Stimulated activated CD4-positive, alpha-beta T cell treated with anti-CD3 and anti-CD28 coated beads, TNF-alpha, amount 100 ng/mL, for 48 hours (primary cell): ENCODE data around the gene HBEGF.
A peak's percentile ranks its signal among the peaks of the same experiment; 100 is the strongest.
"Not testable (repeated sequence)": the region's sequence is repeated elsewhere in the genome, so short reads cannot be mapped to it uniquely, and the experiment has no call there.

Source experiments
- DNase-seq, 3 donors: peaks; one replicate each; pipeline ENCODE4 v3.0.0-alpha.2; 2020; ENCODE audit warnings: low read depth in 3 of 3

The HBEGF gene

DNA sequence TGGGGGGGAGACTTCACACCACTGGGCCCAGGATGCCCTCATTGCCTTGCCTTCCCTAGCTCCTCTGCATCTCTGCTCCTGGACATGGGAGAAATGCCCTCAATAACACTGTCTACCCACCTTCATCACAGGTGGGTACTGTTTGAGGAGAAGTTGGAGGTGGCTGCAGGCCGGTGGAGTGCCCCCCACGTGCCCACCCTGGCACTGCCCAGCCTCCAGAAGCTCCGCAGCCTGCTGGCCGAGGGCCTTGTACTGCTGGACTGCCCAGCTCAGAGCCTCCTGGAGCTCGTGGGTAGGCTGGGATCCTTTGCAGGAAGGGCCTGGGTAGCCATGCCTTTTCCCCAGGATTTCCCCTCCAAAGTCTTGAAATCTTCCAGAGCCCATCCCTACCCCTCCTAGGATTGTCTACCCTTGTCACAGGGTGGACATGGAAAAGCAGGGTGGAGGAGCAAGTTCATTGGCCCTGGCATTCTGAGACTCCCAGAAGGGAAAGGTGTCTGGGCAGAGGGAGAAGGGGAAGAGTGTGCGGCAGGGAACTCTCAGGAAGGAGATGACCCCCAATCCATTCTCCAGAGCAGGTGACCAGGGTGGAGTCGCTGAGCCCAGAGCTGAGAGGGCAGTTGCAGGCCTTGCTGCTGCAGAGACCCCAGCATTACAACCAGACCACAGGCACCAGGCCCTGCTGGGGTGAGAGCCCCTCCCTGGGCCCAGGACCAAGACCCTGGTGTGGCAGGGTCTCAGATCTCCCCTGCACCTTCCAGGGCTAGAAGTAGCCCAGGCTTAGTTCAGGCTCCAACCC is 14.5 kb upstream of the HBEGF start:
- DNase-seq: no peak

DNA sequence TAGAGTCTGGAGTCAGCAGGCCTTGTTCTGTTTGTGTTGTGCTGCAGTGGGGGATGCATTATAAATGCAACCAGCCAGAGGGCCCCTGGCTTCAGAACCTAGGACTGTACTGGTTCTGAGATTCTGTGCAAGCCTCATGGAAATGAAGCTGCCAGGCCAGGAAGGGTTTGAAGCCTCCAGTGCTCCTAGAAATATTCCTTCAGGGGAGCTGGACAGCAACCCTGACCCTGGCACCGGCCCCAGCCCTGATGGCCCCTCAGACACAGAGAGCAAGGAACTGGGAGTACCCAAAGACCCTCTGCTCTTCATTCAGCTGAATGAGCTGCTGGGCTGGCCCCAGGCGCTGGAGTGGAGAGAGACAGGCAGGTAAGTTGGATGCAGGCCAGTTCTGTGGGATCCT is 13.7 kb upstream of the HBEGF start, which contains the start of gene SLC4A9:
Gene SLC4A9, plus strand, starts transcription at position 94 of the 400 bp plus-strand sequence. Its CDS starts 43 bp downstream, at position 137.
- DNase-seq: no peak

DNA sequence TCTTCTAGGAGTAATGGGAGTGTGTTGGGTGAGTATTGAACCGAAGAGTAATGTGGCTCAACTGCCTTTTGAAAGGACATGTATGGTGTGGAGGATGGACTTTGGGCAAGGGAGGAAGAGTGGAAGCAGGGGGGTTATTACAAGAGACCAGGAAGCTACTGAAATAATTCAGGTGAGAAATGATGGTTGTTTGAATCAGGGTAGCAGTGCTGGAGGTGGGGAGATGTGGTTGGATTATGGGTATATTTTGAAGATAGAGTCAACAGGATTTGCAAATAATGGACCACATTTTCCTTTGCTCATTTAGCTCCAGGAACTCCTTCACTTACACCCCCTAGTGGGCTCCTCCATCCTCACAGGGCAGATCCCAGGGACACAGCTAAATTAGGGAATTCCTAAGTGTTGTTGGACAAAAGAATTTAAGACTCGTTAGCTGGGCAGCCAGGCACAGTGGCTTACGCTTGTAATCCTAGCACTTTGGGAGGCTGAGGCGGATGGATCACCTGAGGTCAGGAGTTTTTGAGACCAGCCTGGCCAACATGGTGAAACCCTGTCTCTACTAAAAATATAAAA is 12.4 kb upstream of the HBEGF start:
- DNase-seq: no peak

DNA sequence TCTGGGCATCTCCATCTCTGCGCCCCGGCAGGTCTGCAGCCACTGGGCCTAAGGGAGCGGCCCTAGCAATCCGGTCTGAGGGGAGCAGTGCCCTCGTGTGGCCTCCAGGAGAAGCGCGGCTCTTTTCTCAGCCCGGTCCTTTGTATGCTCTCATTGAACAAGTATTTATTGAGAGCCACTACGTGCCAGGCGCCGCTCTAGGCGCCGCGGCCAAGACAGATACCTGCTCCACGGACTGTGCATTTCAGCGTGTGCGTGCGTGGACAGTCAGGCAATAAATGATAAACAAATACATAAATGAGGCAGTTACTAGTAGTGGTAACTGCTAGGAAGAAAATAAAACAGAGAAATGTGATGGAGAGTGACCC is 11.3 kb upstream of the HBEGF start:
- DNase-seq: peak; percentile 58 to 66 (median 64)

DNA sequence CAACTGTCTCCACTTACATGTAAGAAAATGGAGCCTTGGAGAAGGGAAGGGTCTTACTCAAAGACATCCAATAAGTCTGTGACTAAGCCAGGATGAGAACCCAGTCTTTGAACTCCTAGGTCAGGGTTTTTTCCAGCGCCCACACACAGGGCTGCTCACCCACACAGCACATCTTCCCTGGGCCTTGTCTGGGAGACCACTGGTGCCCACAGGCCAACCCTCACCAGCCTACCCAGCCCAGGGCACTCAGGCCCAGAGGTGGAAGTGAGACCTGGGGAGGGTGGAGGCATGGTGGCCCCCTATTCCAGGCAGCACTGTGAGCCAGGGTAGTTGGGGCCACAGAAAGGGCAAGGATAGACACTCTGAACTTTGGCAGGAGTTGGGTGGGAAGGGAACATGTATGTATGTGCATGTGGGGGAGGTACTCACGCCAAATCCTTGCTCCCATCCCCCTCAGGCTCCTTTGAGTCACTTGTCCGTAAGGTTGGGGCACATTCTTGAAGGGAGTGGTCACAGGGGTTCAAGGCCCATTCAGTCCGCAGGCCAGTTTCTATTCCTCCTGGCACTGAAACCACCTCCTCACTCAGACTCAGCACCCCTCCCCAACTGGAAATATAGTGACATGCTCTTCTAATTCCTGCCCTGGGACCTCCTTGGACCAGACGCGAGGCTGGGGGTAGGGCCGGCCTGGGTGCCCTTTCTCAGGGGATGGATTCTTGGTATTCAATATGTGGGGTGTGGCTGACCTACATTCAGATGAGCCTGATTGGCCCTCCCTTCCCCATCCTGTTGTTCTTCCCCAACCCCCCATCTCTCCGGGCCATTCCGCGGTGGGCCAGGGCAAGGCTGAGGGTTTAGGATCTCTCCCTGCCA is 10.7 kb upstream of the HBEGF start:
- DNase-seq: no peak

DNA sequence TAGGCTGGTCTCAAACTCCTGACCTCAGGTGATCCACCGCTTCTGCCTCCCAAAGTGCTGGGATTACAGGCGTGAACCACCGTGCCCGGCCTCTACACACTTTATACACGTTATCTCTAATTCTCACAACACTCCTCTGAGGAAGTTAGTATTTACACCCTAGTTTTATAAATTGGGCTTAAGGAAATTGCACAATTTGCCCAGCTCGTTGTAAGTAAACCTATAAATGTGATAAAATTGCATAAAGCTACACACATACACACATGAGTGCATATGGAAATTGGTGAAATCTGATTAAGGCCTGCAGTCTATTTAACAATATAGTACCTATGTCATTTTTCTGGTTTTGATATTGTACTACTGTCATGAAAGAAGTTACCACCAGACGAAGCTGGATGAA is 9.1 kb upstream of the HBEGF start:
- DNase-seq: no peak

DNA sequence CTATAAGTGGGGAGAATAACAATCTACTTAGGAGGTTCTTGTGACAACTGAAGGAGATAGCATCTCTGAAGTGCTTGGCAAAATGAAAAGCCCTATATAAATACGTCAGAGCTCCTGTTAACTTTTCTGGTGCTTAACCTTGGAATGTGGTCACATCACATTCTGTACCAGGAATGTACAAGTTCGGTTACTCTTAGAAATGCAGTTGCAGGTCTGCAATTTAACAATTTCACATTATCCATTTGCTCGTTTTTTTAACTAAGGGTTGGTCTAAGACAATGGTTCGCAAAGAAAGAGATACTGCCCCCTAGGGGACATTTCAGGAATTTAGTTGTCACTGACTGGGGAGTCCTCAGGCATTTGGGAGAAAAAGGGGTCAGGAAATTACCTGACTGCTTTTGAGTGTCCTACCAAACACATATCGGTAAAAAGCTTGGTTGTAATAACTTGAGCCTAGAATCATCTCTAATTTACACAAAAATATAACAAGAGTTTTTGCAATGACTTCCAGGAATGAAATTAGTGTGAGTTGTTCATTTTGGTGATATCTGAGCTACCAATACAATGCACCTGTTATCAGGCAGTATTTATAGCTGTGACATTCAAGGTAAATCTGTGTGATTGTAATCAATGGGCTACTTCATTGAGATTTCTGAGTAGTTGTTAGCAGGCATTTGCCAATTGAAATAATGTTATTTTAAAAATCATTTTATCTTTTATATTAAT is 5.4 kb upstream of the HBEGF start:
- DNase-seq: peak in 2 of 3 donors; percentile 57 to 71

DNA sequence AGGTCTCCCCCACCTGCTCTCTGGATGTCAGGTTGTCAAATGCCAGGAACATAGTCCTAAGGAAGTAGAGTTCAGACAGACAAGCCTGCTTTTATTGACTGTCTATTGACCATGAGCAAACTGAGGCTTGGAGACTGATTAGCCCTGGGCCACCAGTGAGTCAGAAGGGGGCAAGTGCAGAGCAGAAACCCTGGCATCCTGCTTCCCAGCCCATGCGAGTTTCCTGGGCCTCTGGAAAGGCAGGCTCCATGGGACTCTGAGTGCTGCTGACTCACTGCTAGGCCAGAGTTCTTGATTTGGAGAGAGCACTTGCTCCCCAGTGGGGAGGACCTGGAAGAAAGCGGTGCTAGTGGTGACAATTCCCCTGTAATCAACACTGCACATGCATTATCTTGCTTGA is 2.8 kb upstream of the HBEGF start:
- DNase-seq: no peak

DNA sequence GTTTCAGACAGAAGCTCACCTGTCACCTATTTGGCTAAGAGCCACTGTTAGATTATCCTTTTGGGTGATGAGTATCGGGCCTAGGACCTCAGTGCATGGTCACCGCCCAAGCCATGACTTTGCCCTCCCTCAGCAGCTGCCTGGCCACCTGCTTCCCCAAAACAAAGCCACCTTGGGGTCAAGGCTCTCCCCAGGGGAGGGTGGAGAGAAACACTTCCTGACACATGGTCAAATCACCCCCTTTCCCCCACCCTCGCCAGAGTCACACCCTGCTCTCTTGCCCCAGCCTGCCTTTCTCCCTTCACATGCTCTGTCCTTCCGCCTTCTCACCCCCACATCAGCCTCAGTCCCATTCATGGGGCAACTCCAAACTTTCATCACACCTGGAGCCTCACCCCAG is 1.7 kb upstream of the HBEGF start:
- DNase-seq: no peak

DNA sequence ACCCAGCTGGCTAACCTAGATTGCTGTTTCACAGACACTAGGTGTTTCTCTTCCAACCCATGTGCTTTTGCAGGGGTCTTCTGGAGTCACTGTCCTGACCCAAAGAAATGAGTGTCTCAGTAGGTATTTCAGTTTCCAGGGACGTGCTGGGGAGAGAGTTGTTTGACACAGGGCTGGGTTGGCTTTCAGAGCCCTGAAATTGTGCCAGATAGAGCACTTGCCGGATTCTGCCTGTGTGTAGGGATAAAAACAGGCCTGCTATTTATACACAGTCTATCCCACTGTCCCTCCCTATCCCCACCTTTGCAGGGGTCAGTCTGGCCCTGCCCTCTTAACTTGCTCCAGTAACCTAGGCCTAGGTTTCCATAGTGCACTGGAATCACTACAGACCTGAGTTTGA is 957 bp upstream of the HBEGF start:
- DNase-seq: no peak

DNA sequence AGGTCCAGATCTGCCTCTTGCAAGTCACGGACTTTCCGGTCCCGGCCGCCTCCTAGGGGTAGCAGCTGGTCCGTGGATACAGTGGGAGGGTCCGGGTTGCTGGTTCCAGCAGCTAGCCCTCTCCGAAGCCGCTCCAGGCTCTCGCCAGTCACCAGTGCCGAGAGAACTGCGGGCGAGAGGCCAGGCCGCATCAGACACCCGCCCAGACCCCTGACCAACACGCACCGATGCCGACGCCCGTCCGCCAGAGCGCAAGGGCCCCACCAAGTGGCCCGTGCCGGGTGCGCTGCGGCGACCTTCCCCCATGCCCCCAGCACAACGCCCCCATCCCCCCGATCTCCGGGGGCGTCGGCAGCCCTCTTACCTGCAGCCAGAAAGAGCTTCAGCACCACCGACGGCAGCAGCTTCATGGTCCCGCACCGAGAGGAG is 470 bp downstream of the HBEGF start:
- no peak for DNase-seq

DNA sequence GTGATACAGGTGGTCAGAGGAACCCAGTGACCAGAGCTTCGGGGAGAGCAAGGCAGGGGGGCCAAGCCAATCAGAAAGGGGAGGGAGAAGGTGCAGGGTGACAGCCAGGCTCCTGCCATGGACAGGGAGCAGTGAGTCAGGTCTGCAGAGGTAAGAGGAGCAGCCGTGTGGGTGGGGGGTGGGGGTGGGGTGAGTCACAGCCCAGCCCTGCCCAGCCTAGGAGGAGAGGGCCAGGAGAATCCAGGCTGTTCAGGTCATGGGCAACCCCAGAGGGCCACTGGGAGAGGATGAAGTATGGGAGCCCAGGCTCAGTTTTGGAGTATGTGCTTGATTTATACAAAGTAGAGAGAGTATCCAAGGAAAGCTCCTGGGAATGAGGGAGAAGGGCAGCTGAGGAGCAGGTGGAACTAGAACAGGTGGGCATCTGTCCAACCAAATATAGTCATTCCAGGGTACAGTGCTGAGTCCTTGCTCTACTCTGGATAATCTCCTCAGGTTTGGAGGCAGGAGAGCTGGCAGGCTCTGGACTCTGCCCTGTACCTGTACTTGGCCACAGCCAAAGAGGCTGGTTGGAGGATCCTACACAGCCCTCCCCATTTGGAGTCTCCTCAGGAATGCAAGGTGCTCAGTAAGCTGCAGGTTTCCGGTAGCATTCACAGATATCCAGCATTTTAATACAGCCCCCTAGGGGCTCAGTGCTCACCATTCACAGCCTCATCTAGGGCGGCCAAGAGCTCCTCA is 1.6 kb downstream of the HBEGF start:
- no peak for DNase-seq

DNA sequence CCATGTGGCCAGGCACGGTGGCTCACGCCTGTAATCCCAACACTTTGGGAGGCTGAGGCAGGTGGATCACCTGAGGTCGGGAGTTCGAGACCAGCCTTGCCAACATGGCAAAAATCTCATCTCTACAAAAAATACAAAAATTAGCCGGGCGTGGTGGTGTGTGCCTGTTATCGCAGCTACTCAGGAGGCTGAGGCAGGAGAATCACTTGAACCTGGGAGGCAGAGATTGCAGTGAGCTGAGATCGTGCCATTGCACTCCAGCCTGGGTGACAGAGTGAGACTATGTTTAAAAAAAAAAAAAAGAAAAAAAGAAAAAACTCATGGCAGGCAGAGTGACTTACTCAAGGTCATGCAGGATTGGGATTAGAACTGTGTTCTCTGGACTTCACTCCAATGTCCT is 2.6 kb downstream of the HBEGF start:
- not testable (repeated sequence) for DNase-seq

DNA sequence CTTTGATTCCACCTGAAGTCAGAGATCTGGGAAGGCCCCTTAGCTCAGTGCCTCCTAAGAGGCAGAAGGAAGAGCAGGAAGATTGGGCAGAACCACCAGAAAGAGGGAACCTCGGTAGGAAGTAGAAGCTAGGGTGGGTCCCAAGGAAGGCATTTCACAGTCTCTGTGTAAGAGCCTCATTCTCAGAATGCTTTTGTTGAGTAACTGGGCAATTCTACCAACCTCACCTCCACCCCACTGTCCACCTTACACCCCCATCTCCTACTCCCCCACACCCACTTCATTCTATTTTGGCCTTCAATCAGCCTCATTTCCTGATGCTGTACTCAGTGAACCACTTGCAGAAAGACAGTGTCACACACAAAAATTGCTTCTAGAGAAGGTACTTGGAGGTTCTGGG is 3.5 kb downstream of the HBEGF start:
- no peak for DNase-seq

DNA sequence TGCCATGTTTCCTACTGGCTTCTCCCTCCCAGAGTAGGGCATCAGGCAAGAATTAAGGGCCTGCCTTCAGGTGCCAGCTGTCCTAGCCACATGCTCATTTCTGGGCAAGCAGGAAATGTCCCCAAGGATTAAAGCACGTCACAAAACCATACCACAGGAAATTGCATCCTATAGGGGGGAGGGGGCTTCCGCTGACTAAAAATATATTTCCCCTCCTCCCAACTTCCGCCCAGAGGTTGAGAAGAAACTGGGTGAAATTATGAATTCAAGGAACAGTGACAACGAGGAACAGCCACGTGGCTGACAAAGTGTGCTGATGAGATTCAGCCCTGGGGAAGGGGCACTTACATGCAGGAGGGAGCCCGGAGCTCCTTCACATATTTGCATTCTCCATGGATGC is 4.1 kb downstream of the HBEGF start:
- no peak for DNase-seq

DNA sequence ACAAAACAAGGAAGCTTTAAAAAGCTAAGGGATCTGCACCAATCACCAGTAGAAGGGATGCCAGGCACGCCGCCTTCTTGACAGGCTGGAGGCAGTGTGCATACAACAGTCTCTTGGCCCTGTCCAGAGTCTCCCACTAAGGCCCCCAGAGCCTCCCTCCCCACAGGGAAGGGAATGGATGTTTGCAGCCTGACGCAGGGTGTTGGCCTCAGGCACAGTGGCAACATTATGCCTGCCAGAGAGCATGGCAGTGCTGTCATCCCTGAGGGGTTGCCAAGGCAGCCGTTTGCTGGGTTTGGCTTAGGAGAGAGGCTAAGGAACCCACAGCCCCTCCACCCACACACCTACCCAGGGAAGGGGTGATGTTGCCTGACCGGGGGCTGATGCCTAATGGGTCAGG is 4.8 kb downstream of the HBEGF start:
- DNase-seq: no peak

DNA sequence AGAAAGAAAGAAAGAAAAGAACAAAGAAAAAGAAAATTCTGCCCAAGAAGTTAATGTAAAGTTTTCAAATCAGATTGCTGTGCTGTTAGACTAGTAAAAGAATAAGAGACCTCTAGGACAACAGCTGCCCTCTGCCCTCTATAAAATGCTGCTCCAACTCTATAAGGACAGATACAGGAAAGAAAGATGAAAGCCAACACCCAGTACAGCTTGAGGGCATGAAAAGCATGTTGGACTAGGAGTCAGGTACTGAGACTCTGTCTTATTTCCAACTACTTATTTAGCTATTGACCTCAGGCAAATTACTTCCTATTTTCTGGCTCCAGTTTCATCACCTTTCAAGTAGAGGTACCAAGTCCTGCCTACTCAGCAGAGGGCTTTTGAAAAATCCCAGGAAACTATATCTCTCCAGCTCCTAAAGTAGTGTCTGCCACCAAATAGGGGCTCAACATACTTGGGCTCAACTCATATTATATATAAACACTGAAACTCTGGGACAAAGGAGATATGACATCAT is 5.7 kb downstream of the HBEGF start:
- no peak for DNase-seq

DNA sequence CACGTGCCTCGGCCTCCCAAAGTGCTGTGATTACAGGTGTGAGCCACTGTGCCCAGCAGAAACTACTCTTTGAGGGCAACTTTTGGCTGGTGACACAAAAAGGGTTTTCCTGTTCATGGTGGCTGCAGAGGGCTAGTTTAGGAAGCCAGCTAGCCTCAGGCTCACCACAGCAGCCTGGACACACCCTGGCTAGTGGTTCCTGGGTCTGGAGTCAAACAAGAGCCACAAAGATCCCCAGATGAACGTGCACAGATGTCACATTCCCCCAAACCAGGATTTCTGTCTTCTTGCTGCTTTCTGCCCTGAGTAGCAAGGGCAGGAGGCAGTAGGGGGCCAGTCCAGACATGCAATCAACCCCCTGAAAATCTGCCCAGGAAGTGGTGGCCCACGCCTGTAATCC is 6.8 kb downstream of the HBEGF start:
- no peak for DNase-seq

DNA sequence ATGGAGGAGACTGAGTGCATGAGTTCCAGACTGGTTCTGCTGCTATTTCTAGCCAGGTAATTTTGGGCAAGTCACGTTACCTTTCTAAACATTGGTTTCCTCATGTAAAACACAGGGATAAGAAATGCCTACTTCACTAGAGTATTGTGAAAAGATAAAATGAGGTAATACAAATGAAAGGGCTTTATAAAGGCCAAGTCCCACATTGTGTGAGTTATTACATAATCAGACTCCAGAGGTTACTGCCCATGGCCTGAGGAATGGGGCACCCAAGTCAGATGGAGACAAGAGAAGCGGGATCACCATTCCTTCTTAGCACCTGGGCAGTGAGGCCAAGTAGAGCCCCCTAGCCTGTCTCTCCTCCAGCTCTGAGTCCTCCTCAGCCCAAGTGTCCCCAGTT is 7.5 kb downstream of the HBEGF start:
- DNase-seq: no peak

DNA sequence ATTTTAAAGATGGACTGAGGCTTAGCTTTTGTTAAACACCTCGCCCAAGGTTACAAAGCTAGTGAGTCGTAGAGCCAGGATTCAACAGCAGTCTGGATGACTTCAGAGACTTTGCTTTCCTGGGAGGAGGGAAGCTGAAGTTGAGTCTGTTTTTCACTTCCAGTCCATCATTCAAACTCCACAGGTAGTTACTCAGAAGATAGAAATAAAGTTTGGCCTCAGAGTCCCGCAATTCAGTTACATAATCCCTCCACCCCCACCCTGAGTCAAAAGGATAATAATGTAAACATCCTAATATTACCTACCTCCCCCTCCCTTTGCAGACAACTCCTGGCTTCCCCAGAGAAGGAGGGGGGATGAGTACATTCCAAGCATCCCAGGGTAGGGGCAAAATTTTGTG is 8.1 kb downstream of the HBEGF start:
- DNase-seq: no peak

DNA sequence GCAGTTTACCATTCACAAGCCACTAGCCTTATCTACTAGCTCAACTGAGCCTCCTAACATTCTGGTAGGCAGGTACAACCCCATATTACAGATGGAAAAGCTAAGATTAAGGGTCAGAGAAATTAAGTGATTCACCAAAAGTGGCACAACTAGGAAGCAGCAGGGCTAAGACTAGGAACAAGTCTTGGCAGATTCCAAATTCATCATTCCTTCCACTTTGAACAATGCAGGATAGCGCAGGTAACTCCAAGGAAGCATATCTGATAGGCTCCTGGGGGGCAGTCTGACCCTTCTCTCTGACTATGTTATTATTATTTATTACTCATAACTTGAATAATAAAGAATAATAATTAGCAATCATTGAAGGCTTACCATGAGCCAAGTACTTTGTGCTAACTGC is 8.5 kb downstream of the HBEGF start:
- no peak for DNase-seq
